K562 (cell line): ENCODE measurements around the gene SHISA5. TPM values are rescaled to one million over a fixed set of nuclear protein-coding genes. Genes with fewer than 3 reads are reported as not detected.

Experiments used
- ATAC-seq: fragments of 200-7000 bp; cut with Tn5 transposase; 3 replicates; pipeline ENCODE4 v1.9.1; 2020; ENCODE audit warnings: moderate library complexity
- BruUV-seq: library from RNA; stranded (reverse); fragments of 400-500 nt; replicated peaks from 2 replicates; lab custom pipeline; 2021; lab: Mats Ljungman, UMichigan
- CTCF ChIA-PET: fragments of 300-600 bp; formaldehyde crosslinking; extraction: SDS; loops from one replicate; lab custom pipeline; 2021; ENCODE audit warnings: low intra/inter-chr PET ratio; lab: Yijun Ruan, JAX
- POLR2A ChIA-PET: fragments of 300-600, 350-650 bp; sonication (Branson Sonifier 250); formaldehyde crosslinking; extraction: SDS; loops from one replicate; lab custom pipeline; 2021; ENCODE audit warnings: antibody characterized with exemption, inconsistent platforms; lab: Yijun Ruan, JAX
- DNase-seq, 4 experiments: peaks; one replicate each; pipeline versions ENCODE4 v3.0.0 to v3.0.0-alpha.2; 2011 to 2018; ENCODE audit warnings: low spot score in 3 of 4, mixed read lengths in 3 of 4; ENCODE audit errors: extremely low read depth in 1 of 4
- FAIRE-seq: peaks from 2 replicates; lab custom pipeline; 2011; peaks lifted over from hg19 to GRCh38; lab: Jason Lieb, UNC
- H2AFZ ChIP-seq: 2 replicates; pipeline ENCODE4 v1.6.0; 2011; ENCODE audit warnings: low read depth, low read length, control low read depth, inconsistent platforms
- H3K27ac ChIP-seq: fragments of 200-600 bp; 3 replicates; pipeline ENCODE4 v1.8.0; 2011; ENCODE audit warnings: low read depth, mild to moderate bottlenecking, control low read depth, inconsistent platforms, low read length, moderate library complexity, mixed read lengths; ENCODE audit errors: extremely low read depth
- H3K27me3 ChIP-seq, 2 experiments: fragments of 300-600 bp in 1 of 2; 2 replicates in 1 of 2; 3 replicates in 1 of 2; pipeline versions ENCODE4 v1.6.0 to v1.8.0; 2011; ENCODE audit warnings: inconsistent platforms in 2 of 2, low read length in 2 of 2, mild to moderate bottlenecking in 1 of 2, mixed read lengths in 1 of 2, moderate library complexity in 1 of 2; ENCODE audit not compliant: control insufficient read depth in 2 of 2, insufficient read depth in 2 of 2
- H3K36me3 ChIP-seq: fragments of 300-600 bp; 3 replicates; pipeline ENCODE4 v1.8.0; 2011; ENCODE audit warnings: mild to moderate bottlenecking, low read length, inconsistent platforms; ENCODE audit not compliant: control insufficient read depth, insufficient read depth
- H3K4me1 ChIP-seq, 2 experiments: fragments of 200-600 bp in 1 of 2; replicated peaks in 1 of 2; 2 replicates in 1 of 2; 3 replicates in 1 of 2; pipeline versions ENCODE4 v1.5.1 to v1.8.0; 2011; ENCODE audit warnings: inconsistent platforms in 2 of 2, low read length in 2 of 2, mild to moderate bottlenecking in 1 of 2, mixed read lengths in 1 of 2, moderate library complexity in 1 of 2; ENCODE audit not compliant: control insufficient read depth in 2 of 2, insufficient read depth in 2 of 2
- H3K4me2 ChIP-seq: 2 replicates; pipeline ENCODE4 v1.6.1; 2011; ENCODE audit warnings: low read length, control low read depth, inconsistent platforms, mixed read lengths; ENCODE audit not compliant: insufficient read depth
- H3K4me3 ChIP-seq: fragments of 200-600 bp; sonication (generic), shearing (Covaris generic); 2 replicates; pipeline ENCODE4 v1.5.1; 2016; ENCODE audit warnings: control low read depth, inconsistent platforms
- H3K79me2 ChIP-seq: fragments of 200-600 bp; 3 replicates; pipeline ENCODE4 v1.8.0; 2011; ENCODE audit warnings: low read length, inconsistent platforms; ENCODE audit not compliant: control insufficient read depth, insufficient read depth
- H3K9ac ChIP-seq, 2 experiments: 2 replicates each; pipeline versions ENCODE4 v1.6.0 to v1.6.1; 2011; ENCODE audit warnings: low read depth in 2 of 2, low read length in 2 of 2, control low read depth in 1 of 2, inconsistent platforms in 1 of 2, mild to moderate bottlenecking in 1 of 2, mixed read lengths in 1 of 2; ENCODE audit not compliant: insufficient read depth in 1 of 2
- H3K9me1 ChIP-seq: one replicate; pipeline ENCODE4 v1.6.0; 2011; ENCODE audit warnings: inconsistent platforms, mild to moderate bottlenecking, low read length, moderate library complexity; ENCODE audit not compliant: control insufficient read depth, insufficient read depth
- H3K9me3 ChIP-seq: replicated peaks from 2 replicates; pipeline ENCODE4 v1.5.1; 2011; ENCODE audit warnings: low read depth, low read length, inconsistent platforms; ENCODE audit not compliant: control insufficient read depth, insufficient read depth
- H4K20me1 ChIP-seq: replicated peaks from 2 replicates; pipeline ENCODE4 v1.6.1; 2011; ENCODE audit warnings: low read length, inconsistent platforms, mixed read lengths; ENCODE audit not compliant: control insufficient read depth, insufficient read depth
- BRF1 ChIP-seq: IDR thresholded peaks from 3 replicates; pipeline ENCODE4 v1.6.1; 2011; ENCODE audit warnings: borderline replicate concordance, mild to moderate bottlenecking; ENCODE audit not compliant: insufficient read length; ENCODE audit errors: extremely low read depth
- GABPA ChIP-seq: fragments of 200-800 bp; sonication (Bioruptor generic); conservative IDR thresholded peaks from 2 replicates; pipeline ENCODE4 v1.6.1; 2016; ENCODE audit warnings: low read depth, missing genetic modification characterization, missing compliant biosample characterization
- HOXB6 ChIP-seq: fragments of 250-450 bp; sonication (Bioruptor Pico); IDR thresholded peaks from 2 replicates; pipeline ENCODE4 v1.5.1; 2022; ENCODE audit warnings: mild to moderate bottlenecking, borderline replicate concordance
- ILK ChIP-seq: fragments of 450-650 bp; IDR thresholded peaks from 2 replicates; pipeline ENCODE4 v1.6.1; 2016; ENCODE audit warnings: missing genetic modification characterization, low read depth, mild to moderate bottlenecking, missing compliant biosample characterization, moderate library complexity, borderline replicate concordance
- MBD2 ChIP-seq: sonication (generic); IDR thresholded peaks from 2 replicates; pipeline ENCODE4 v1.6.1; 2016; ENCODE audit warnings: low read depth, borderline replicate concordance
- PURB ChIP-seq: sonication (generic); formaldehyde crosslinking; IDR thresholded peaks from 2 replicates; pipeline ENCODE4 v1.9.0; 2021; ENCODE audit warnings: low read depth, mild to moderate bottlenecking, missing genetic modification reagents
- SMAD2 ChIP-seq: fragments of 150-350 bp; IDR thresholded peaks from 2 replicates; pipeline ENCODE4 v1.6.1; 2014; ENCODE audit warnings: low read depth, mild to moderate bottlenecking, low read length
- TBP ChIP-seq: optimal IDR thresholded peaks from 2 replicates; pipeline ENCODE3; 2011; ENCODE audit warnings: low read depth, low read length, improper control_type of control experiment
- ZNF140 ChIP-seq: fragments of 250-450 bp; sonication (Bioruptor Pico); IDR thresholded peaks from 2 replicates; pipeline ENCODE4 v1.8.0; 2021; ENCODE audit warnings: moderate library complexity, mild to moderate bottlenecking, inconsistent platforms
- ZNF146 ChIP-seq: IDR thresholded peaks from one replicate; pipeline ENCODE4 v1.6.1; 2018; ENCODE audit warnings: missing compliant biosample characterization; ENCODE audit not compliant: unreplicated experiment
- ZNF23 ChIP-seq: fragments of 250-450 bp; sonication (Bioruptor Pico); IDR thresholded peaks from 2 replicates; pipeline ENCODE4 v1.4.0; 2020; ENCODE audit warnings: mild to moderate bottlenecking
- ZNF717 ChIP-seq: fragments of 250-450 bp; sonication (Bioruptor Pico); IDR thresholded peaks from 2 replicates; pipeline ENCODE4 v1.5.0; 2021
- ZSCAN32 ChIP-seq: fragments of 450-650 bp; formaldehyde crosslinking; IDR thresholded peaks from 2 replicates; pipeline ENCODE4 v1.4.0; 2020; ENCODE audit warnings: mild to moderate bottlenecking, moderate library complexity
- WGBS: fragments of 100-300 bp; shearing (Covaris generic); methylation state at CpG from one replicate; pipeline ENCODE4 v1.1.6; 2016; ENCODE audit warnings: low coverage, mixed read lengths; ENCODE audit not compliant: insufficient coverage; ENCODE audit errors: missing lambda C conversion rate; 5-methylcytosine and 5-hydroxymethylcytosine counted together
- in situ Hi-C: fragments of 300-500 bp; cut with MboI; formaldehyde crosslinking; loops from 4 replicates; pipeline ENCODE4 v1.15.0; 2018; ENCODE audit warnings: inconsistent platforms, mixed read lengths
- intact Hi-C: fragments of 100-400 bp; cut with micrococcal nuclease; formaldehyde crosslinking; loops from 2 replicates; pipeline ENCODE4 v1.14.2; 2022
- polyA plus RNA-seq, 8 experiments: library from polyadenylated mRNA; depleted of rRNA in 4 of 8; stranded (reverse) in 5 of 8; unstranded in 3 of 8; fragments of >200 nt; fragmentation: Nextera tagmentation in 2 of 8; fragmentation: Illumina TruSeq in 1 of 8; extraction: Ambion mirVana in 2 of 8; extraction: Trizol in 1 of 8; gene quantifications; 2 replicates each; pipeline versions ENCODE4 v1.2.1 to v1.2.3, GENCODE V29; 2011 to 2014; ENCODE audit warnings: inconsistent platforms in 1 of 8, missing spikeins in 1 of 8
- total RNA-seq, 7 experiments: library from RNA; depleted of rRNA in 6 of 7; stranded (reverse); fragments of >200 nt in 6 of 7; fragmentation: Illumina TruSeq in 2 of 7; extraction: Trizol in 2 of 7; gene quantifications; 2 replicates each; pipeline versions ENCODE4 v1.2.1 to v1.2.3, GENCODE V29; 2011 to 2021; ENCODE audit warnings: low replicate concordance in 1 of 7
- TF ChIP-seq, protein P1 (sequence below): fragments of 250-450 bp; sonication (Bioruptor Pico); IDR thresholded peaks from 2 replicates; pipeline ENCODE4 v1.9.0; 2021; ENCODE audit warnings: mild to moderate bottlenecking
- TF ChIP-seq, protein P2 (sequence below): sonication (generic); formaldehyde crosslinking; IDR thresholded peaks from 2 replicates; pipeline ENCODE4 v1.8.1; 2023; ENCODE audit warnings: missing genetic modification reagents, mild to moderate bottlenecking, borderline replicate concordance
- TF ChIP-seq, protein P3 (sequence below): IDR thresholded peaks from 2 replicates; pipeline ENCODE4 v1.6.1; 2011; ENCODE audit not compliant: insufficient read length; ENCODE audit errors: extremely low read depth
- TF ChIP-seq, protein P4 (sequence below): IDR thresholded peaks from 2 replicates; pipeline ENCODE4 v1.6.1; 2014; ENCODE audit warnings: antibody characterized with exemption

Gene SHISA5
- total and polyA plus RNA-seq, 9 of the 15 experiments (the other 6 are each of a cell fraction or from before 2014, with no cell fraction given) = 8.4 to 85.8 (median 56.1) TPM

DNA sequence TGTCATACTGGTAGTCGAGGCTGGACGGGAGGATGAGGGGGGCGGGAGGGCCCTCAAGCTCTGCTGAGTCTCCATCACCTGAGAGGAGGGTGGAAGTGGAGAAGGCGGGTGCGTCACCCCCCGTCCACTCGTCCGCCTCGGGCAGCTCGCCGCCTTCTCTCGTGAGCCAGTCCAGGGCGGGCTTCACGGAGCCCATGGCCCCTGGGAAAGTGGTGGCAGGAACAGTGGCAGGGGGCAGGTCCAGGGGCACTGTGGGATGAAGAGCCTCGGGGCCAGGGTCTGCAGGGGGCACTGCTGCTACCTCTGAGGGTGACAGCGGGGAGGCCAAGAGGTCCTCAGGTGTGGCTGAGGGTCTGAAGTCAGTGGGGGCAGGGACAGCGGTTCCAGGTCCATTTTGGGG lies 84.4 kb downstream of the SHISA5 start:
- intact Hi-C loops (no loop called here), in situ Hi-C loops (no loop called here)
- H3K9me1 ChIP-seq = no peaks in the 10 kb centered on the region
- H3K4me2 ChIP-seq = no peak overlapping the region
- H3K36me3 ChIP-seq = no peaks in the 10 kb centered on the region
- no peak for ATAC-seq
- H2AFZ ChIP-seq = no peak overlapping the region
- no peak overlapping the region for H3K4me3 ChIP-seq
- DNase-seq = no peak
- H3K4me1 ChIP-seq = peaks cover 0 to 16% of the 10 kb centered on the region in 2 experiments; a peak in 2 of 5 replicates
- H3K9me3 ChIP-seq = no peaks in the 10 kb centered on the region
- no peak overlapping the region for H3K9ac ChIP-seq
- no peaks in the 10 kb centered on the region for H4K20me1 ChIP-seq
- CTCF ChIA-PET = no interaction called here
- no peak overlapping the region for H3K27ac ChIP-seq
- H3K27me3 ChIP-seq = no peaks in the 10 kb centered on the region
- WGBS = 33% methylated on average over 1 of the region's 17 CpGs
- no TSS peak for BruUV-seq
- POLR2A ChIA-PET = interaction anchor here (0.9 to 1.2 kb wide), 2 partner anchors 12 to 14 kb away, joined by 3 to 4 read pairs; no protein-coding TSS in a partner anchor
- no peaks in the 10 kb centered on the region for H3K79me2 ChIP-seq
- no peak for FAIRE-seq
- TF ChIP-seq HOXB6 (no peak), MBD2 (no peak), BRF1 (no peak), ZSCAN32 (no peak), ZNF717 (CRISPR knock-in tag) (no peak), SMAD2 (no peak), GABPA (tag) (no peak), ZNF146 (CRISPR knock-in tag) (no peak), ZNF23 (CRISPR knock-in tag) (no peak), ILK (tag) (no peak), PURB (CRISPR knock-in tag) (no peak), TBP (no peak), ZNF140 (CRISPR knock-in tag) (no peak)
- TF ChIP-seq, protein P1, sequence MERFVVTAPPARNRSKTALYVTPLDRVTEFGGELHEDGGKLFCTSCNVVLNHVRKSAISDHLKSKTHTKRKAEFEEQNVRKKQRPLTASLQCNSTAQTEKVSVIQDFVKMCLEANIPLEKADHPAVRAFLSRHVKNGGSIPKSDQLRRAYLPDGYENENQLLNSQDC = no peak
- TF ChIP-seq, protein P2, sequence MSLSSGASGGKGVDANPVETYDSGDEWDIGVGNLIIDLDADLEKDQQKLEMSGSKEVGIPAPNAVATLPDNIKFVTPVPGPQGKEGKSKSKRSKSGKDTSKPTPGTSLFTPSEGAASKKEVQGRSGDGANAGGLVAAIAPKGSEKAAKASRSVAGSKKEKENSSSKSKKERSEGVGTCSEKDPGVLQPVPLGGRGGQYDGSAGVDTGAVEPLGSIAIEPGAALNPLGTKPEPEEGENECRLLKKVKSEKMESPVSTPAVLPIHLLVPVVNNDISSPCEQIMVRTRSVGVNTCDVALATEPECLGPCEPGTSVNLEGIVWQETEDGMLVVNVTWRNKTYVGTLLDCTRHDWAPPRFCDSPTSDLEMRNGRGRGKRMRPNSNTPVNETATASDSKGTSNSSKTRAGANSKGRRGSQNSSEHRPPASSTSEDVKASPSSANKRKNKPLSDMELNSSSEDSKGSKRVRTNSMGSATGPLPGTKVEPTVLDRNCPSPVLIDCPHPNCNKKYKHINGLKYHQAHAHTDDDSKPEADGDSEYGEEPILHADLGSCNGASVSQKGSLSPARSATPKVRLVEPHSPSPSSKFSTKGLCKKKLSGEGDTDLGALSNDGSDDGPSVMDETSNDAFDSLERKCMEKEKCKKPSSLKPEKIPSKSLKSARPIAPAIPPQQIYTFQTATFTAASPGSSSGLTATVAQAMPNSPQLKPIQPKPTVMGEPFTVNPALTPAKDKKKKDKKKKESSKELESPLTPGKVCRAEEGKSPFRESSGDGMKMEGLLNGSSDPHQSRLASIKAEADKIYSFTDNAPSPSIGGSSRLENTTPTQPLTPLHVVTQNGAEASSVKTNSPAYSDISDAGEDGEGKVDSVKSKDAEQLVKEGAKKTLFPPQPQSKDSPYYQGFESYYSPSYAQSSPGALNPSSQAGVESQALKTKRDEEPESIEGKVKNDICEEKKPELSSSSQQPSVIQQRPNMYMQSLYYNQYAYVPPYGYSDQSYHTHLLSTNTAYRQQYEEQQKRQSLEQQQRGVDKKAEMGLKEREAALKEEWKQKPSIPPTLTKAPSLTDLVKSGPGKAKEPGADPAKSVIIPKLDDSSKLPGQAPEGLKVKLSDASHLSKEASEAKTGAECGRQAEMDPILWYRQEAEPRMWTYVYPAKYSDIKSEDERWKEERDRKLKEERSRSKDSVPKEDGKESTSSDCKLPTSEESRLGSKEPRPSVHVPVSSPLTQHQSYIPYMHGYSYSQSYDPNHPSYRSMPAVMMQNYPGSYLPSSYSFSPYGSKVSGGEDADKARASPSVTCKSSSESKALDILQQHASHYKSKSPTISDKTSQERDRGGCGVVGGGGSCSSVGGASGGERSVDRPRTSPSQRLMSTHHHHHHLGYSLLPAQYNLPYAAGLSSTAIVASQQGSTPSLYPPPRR (CRISPR knock-in tag) = no peak
- TF ChIP-seq, protein P3, sequence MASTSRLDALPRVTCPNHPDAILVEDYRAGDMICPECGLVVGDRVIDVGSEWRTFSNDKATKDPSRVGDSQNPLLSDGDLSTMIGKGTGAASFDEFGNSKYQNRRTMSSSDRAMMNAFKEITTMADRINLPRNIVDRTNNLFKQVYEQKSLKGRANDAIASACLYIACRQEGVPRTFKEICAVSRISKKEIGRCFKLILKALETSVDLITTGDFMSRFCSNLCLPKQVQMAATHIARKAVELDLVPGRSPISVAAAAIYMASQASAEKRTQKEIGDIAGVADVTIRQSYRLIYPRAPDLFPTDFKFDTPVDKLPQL = no peak
- TF ChIP-seq, protein P4, sequence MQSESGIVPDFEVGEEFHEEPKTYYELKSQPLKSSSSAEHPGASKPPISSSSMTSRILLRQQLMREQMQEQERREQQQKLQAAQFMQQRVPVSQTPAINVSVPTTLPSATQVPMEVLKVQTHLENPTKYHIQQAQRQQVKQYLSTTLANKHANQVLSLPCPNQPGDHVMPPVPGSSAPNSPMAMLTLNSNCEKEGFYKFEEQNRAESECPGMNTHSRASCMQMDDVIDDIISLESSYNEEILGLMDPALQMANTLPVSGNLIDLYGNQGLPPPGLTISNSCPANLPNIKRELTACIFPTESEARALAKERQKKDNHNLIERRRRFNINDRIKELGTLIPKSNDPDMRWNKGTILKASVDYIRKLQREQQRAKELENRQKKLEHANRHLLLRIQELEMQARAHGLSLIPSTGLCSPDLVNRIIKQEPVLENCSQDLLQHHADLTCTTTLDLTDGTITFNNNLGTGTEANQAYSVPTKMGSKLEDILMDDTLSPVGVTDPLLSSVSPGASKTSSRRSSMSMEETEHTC = no peak
